MM.1S (cell line): Measurements from ENCODE around the gene CDC42BPA.

Source experiments
- CTCF ChIP-seq: fragments of 300-600 bp; sonication (generic); IDR thresholded peaks from 2 replicates; pipeline ENCODE4 v1.5.1; 2016; ENCODE audit warnings: antibody characterized with exemption, low read length, mixed read lengths
- EZH2phosphoT487 ChIP-seq: fragments of 300-600 bp; sonication (generic); IDR thresholded peaks from 2 replicates; pipeline ENCODE4 v1.6.1; 2018; ENCODE audit warnings: antibody characterized with exemption, low read length

- no peak for TF ChIP-seq CTCF
- TF ChIP-seq EZH2phosphoT487, result no peak
Observed at GRCh38 chr1:227268943-227269342, 49.3 kb downstream of the CDC42BPA start.
